HepG2 (cell line): ENCODE data around the gene CAPRIN1.

Experiments
- CTCF ChIP-seq: sonication (generic); formaldehyde crosslinking; IDR thresholded peaks from 2 replicates; pipeline ENCODE4 v1.5.0; 2020; ENCODE audit warnings: mild to moderate bottlenecking, missing genetic modification reagents, moderate library complexity
- E2F5 ChIP-seq: sonication (generic); formaldehyde crosslinking; conservative IDR thresholded peaks from 2 replicates; pipeline ENCODE4 v1.4.0; 2020; ENCODE audit warnings: missing genetic modification reagents
- HMG20B ChIP-seq: conservative IDR thresholded peaks from 2 replicates; pipeline ENCODE4 v1.6.1; 2016; ENCODE audit warnings: missing genetic modification reagents, missing compliant biosample characterization
- HMGXB4 ChIP-seq, 2 experiments: sonication (generic) in 1 of 2; formaldehyde crosslinking in 1 of 2; IDR thresholded peaks; 2 replicates each; pipeline versions ENCODE4 v1.4.0 to v1.6.1; 2018 to 2020; ENCODE audit warnings: missing genetic modification reagents in 2 of 2, borderline replicate concordance in 1 of 2, low read depth in 1 of 2, mild to moderate bottlenecking in 1 of 2, missing biosample characterization in 1 of 2
- POLR2A ChIP-seq, 2 experiments: IDR thresholded peaks; 2 replicates each; pipeline ENCODE4 v1.6.1; 2011; ENCODE audit warnings: low read depth in 2 of 2, low read length in 2 of 2, mild to moderate bottlenecking in 1 of 2, moderate library complexity in 1 of 2; ENCODE audit not compliant: insufficient read depth in 1 of 2
- ZBTB7B ChIP-seq: sonication (generic); formaldehyde crosslinking; IDR thresholded peaks from 2 replicates; pipeline ENCODE4 v1.4.0; 2020; ENCODE audit warnings: missing genetic modification reagents
- TF ChIP-seq, protein P1 (sequence below): sonication (generic); formaldehyde crosslinking; IDR thresholded peaks from 2 replicates; pipeline ENCODE4 v1.5.0; 2020; ENCODE audit warnings: mild to moderate bottlenecking, missing genetic modification reagents
- TF ChIP-seq, protein P2 (sequence below): sonication (generic); formaldehyde crosslinking; IDR thresholded peaks from 2 replicates; pipeline ENCODE4 v1.4.0; 2020; ENCODE audit warnings: missing genetic modification reagents, mild to moderate bottlenecking, borderline replicate concordance

GRCh38 chr11:34028425-34028824 lies 23.1 kb upstream of the CAPRIN1 start:
- TF ChIP-seq, protein P1, sequence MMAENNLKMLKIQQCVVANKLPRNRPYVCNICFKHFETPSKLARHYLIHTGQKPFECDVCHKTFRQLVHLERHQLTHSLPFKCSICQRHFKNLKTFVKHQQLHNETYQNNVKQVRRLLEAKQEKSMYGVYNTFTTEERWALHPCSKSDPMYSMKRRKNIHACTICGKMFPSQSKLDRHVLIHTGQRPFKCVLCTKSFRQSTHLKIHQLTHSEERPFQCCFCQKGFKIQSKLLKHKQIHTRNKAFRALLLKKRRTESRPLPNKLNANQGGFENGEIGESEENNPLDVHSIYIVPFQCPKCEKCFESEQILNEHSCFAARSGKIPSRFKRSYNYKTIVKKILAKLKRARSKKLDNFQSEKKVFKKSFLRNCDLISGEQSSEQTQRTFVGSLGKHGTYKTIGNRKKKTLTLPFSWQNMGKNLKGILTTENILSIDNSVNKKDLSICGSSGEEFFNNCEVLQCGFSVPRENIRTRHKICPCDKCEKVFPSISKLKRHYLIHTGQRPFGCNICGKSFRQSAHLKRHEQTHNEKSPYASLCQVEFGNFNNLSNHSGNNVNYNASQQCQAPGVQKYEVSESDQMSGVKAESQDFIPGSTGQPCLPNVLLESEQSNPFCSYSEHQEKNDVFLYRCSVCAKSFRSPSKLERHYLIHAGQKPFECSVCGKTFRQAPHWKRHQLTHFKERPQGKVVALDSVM (CRISPR knock-in tag), result no peak
- no peak for TF ChIP-seq ZBTB7B (CRISPR knock-in tag)
- TF ChIP-seq HMG20B (CRISPR knock-in tag), result no peak
- TF ChIP-seq HMGXB4 (CRISPR knock-in tag; IDR thresholded peaks at IDR 0.05; ENCODE audit: borderline replicate concordance in 1 of 2, low read depth in 1 of 2), result no peak
- no peak for TF ChIP-seq CTCF (CRISPR knock-in tag)
- TF ChIP-seq POLR2A (IDR thresholded peaks at IDR 0.05; ENCODE audit: insufficient read depth in 1 of 2, low read depth in 2 of 2, low read length in 2 of 2), result no peak
- no peak for TF ChIP-seq E2F5 (CRISPR knock-in tag)
- TF ChIP-seq, protein P2, sequence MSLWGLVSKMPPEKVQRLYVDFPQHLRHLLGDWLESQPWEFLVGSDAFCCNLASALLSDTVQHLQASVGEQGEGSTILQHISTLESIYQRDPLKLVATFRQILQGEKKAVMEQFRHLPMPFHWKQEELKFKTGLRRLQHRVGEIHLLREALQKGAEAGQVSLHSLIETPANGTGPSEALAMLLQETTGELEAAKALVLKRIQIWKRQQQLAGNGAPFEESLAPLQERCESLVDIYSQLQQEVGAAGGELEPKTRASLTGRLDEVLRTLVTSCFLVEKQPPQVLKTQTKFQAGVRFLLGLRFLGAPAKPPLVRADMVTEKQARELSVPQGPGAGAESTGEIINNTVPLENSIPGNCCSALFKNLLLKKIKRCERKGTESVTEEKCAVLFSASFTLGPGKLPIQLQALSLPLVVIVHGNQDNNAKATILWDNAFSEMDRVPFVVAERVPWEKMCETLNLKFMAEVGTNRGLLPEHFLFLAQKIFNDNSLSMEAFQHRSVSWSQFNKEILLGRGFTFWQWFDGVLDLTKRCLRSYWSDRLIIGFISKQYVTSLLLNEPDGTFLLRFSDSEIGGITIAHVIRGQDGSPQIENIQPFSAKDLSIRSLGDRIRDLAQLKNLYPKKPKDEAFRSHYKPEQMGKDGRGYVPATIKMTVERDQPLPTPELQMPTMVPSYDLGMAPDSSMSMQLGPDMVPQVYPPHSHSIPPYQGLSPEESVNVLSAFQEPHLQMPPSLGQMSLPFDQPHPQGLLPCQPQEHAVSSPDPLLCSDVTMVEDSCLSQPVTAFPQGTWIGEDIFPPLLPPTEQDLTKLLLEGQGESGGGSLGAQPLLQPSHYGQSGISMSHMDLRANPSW (CRISPR knock-in tag), result no peak
